Uterus (tissue), 2 donors: ENCODE data around the gene ANKRD12.

Experiments used
- POLR2A ChIP-seq, 2 donors: fragments of 450-650 bp; IDR thresholded peaks; one replicate each; pipeline ENCODE4 v1.6.1; 2016; ENCODE audit warnings: antibody characterized with exemption in 2 of 2, mild to moderate bottlenecking in 1 of 2, moderate library complexity in 1 of 2
- TF ChIP-seq, protein P1 (sequence below), 4 experiments: fragments of 200-600 bp in 2 of 4; fragments of 450-650 bp in 2 of 4; sonication (generic) in 2 of 4; IDR thresholded peaks; one replicate each; pipeline ENCODE4 v1.5.1; 2016 to 2019; ENCODE audit warnings: antibody characterized with exemption in 4 of 4, mild to moderate bottlenecking in 2 of 4, moderate library complexity in 1 of 4

DNA sequence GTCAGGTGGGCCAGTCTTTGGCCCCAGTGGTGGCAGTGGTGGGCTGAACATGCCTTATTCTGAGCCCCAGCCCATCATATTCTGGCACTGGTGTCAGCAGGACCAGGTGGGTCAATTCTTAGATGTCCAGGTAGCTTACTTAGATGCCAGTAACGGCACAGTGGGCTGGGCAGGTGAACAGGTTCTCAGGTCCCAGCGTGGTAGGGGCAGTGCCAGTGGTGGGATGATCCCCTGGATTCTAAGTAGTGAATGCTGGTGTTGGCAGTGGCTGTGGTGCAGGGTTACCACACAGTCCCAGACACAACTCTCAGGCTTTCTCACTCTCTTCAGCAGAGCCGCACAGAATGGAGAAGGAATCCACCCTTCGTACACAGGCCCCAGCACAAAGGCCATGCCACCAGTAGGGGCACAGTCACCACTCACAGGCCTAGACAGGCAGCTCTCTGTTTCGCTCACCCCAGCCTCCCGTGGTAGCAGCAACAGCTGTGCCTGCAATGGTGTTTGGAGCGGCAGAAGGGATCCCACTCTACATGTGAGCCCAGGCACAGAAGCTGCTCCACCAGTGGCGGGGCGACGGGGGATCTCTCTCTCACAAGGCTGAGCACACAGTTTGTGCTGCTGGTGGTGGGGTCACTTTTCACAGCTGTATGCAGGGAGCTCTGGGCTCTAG is 97.3 kb downstream of the ANKRD12 start:
- TF ChIP-seq, protein P1, sequence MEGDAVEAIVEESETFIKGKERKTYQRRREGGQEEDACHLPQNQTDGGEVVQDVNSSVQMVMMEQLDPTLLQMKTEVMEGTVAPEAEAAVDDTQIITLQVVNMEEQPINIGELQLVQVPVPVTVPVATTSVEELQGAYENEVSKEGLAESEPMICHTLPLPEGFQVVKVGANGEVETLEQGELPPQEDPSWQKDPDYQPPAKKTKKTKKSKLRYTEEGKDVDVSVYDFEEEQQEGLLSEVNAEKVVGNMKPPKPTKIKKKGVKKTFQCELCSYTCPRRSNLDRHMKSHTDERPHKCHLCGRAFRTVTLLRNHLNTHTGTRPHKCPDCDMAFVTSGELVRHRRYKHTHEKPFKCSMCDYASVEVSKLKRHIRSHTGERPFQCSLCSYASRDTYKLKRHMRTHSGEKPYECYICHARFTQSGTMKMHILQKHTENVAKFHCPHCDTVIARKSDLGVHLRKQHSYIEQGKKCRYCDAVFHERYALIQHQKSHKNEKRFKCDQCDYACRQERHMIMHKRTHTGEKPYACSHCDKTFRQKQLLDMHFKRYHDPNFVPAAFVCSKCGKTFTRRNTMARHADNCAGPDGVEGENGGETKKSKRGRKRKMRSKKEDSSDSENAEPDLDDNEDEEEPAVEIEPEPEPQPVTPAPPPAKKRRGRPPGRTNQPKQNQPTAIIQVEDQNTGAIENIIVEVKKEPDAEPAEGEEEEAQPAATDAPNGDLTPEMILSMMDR (IDR thresholded peaks at IDR 0.05) = no peak
- TF ChIP-seq POLR2A (IDR thresholded peaks at IDR 0.05) = no peak
